ENCODE measurements around the gene CHRND. TPM values are rescaled to one million over a fixed set of nuclear protein-coding genes. Genes with fewer than 3 reads are reported as not detected.

The CHRND gene
- total RNA-seq, 2 experiments from 2014 or later, result not detected

DNA sequence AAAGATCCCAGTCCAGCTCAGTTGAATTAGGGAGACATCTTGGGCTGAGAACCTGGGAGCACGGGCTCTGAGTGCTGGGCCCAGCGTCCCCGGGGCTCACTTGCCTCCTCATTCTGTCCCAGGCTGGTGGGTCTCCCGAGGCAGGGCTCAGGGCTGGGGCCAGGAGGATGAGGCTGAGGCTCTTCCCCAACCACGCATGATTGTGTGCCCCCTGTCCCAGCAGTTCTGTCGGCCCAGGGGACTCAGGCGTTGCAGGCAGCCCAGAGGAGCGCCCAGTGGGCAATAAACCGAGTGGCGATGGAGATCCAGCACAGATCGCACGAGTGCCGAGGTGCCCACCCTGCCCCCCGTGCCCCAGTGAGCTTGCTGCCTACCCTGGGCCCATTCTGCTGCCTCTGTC is 4.9 kb upstream of the CHRND start:
- H3K9me3 ChIP-seq (ENCODE audit: low read length), result no peaks in the 10 kb centered on the region
- no peak for DNase-seq (ENCODE audit: low spot score)
- no peaks in the 10 kb centered on the region for H3K36me3 ChIP-seq (ENCODE audit: insufficient read depth, low read length)
- H3K27ac ChIP-seq (ENCODE audit: low read depth, low read length, poor library complexity, severe bottlenecking), result no peak overlapping the region
- no peak overlapping the region for H2AFZ ChIP-seq (ENCODE audit: low read length)
- no peaks in the 10 kb centered on the region for H3K4me1 ChIP-seq (ENCODE audit: insufficient read depth, low read length, poor library complexity, severe bottlenecking)
- BruUV-seq (replicated peaks), result no TSS peak
- intact Hi-C loops (cut with micrococcal nuclease; ENCODE audit: unreplicated experiment), result loop anchor here (5.0 to 10.0 kb wide), 2 partner anchors 156 to 194 kb away; no protein-coding TSS in a partner anchor
- TF ChIP-seq CTCF (conservative IDR thresholded peaks at IDR 0.05; ENCODE audit: low read length) (no peak), EZH2phosphoT487 (IDR thresholded peaks at IDR 0.05; ENCODE audit: borderline replicate concordance, low read depth, low read length) (no peak)
- H3K79me2 ChIP-seq (ENCODE audit: insufficient read depth, low read depth, low read length), result no peaks in the 10 kb centered on the region
- H4K20me1 ChIP-seq (ENCODE audit: insufficient read depth, low read length), result no peaks in the 10 kb centered on the region
- no peaks in the 10 kb centered on the region for H3K9me2 ChIP-seq (ENCODE audit: insufficient read depth, low read length)
- ChIA-PET CTCF (ENCODE audit: unreplicated experiment) (interaction anchor here (0.6 to 0.7 kb wide), 2 partner anchors 27 to 82 kb away, joined by 3 to 4 read pairs; no protein-coding TSS in a partner anchor), POLR2A (interaction anchor here (0.6 to 0.8 kb wide), 3 partner anchors 12 to 1204 kb away, joined by 3 to 5 read pairs (median 4); no protein-coding TSS in a partner anchor)
- H3K4me2 ChIP-seq (ENCODE audit: low read length), result no peak overlapping the region
- no peak overlapping the region for H3K4me3 ChIP-seq (ENCODE audit: low read depth, low read length, poor library complexity, severe bottlenecking)

- Histone ChIP-seq H3K36me3 (ENCODE audit: insufficient read depth, low read length) (no peaks in the 10 kb centered on the region), H3K9me3 (ENCODE audit: low read length) (no peaks in the 10 kb centered on the region), H3K4me2 (ENCODE audit: low read length) (no peak overlapping the region), H2AFZ (ENCODE audit: low read length) (no peak overlapping the region), H4K20me1 (ENCODE audit: insufficient read depth, low read length) (no peaks in the 10 kb centered on the region), H3K27ac (ENCODE audit: low read depth, low read length, poor library complexity, severe bottlenecking) (no peak overlapping the region), H3K4me1 (ENCODE audit: insufficient read depth, low read length, poor library complexity, severe bottlenecking) (no peaks in the 10 kb centered on the region), H3K9me2 (ENCODE audit: insufficient read depth, low read length) (no peaks in the 10 kb centered on the region), H3K4me3 (ENCODE audit: low read depth, low read length, poor library complexity, severe bottlenecking) (no peak overlapping the region), H3K79me2 (ENCODE audit: insufficient read depth, low read depth, low read length) (no peaks in the 10 kb centered on the region)
- DNase-seq (ENCODE audit: low spot score), result peak; percentile 50
- BruUV-seq (replicated peaks), result no TSS peak
- peak; percentile 80 for TF ChIP-seq CTCF (conservative IDR thresholded peaks at IDR 0.05; ENCODE audit: low read length)
- no peak for TF ChIP-seq EZH2phosphoT487 (IDR thresholded peaks at IDR 0.05; ENCODE audit: borderline replicate concordance, low read depth, low read length)
- ChIA-PET CTCF (ENCODE audit: unreplicated experiment) (interaction anchor here (0.6 kb wide), 1 partner anchor 440 kb away, joined by 3 read pairs; no protein-coding TSS in a partner anchor), POLR2A (interaction anchor here (0.6 kb wide), 1 partner anchor 1205 kb away, joined by 4 read pairs; no protein-coding TSS in a partner anchor)
- intact Hi-C loops (cut with micrococcal nuclease; ENCODE audit: unreplicated experiment), result loop anchor here (1.0 to 10.0 kb wide), 3 partner anchors 78 to 195 kb away; no protein-coding TSS in a partner anchor
Observed at GRCh38 chr2:232521959-232522622, 3.9 kb upstream of the CHRND start.

All from OCI-LY7 (cell line).